ENCODE measurements around the gene PLXNB3. TPM values are rescaled to one million over a fixed set of nuclear protein-coding genes. Genes with fewer than 3 reads are reported as not detected.

Gene PLXNB3
- total and polyA plus RNA-seq, 2 of the 13 experiments (the other 11 are each of a cell fraction or from before 2014, with no cell fraction given): 3.0 to 6.9 TPM

GRCh38 chrX:153725039-153725831 is 38.8 kb upstream of the PLXNB3 start (continued):
- TF ChIP-seq KDM5A (IDR thresholded peaks at IDR 0.05; ENCODE audit: borderline replicate concordance, low read length) (no peak), ZNF350 (CRISPR knock-in tag; IDR thresholded peaks at IDR 0.05; ENCODE audit: borderline replicate concordance, low read depth) (no peak), HOXA7 (CRISPR knock-in tag; IDR thresholded peaks at IDR 0.05) (no peak), ATF2 (CRISPR knock-in tag; IDR thresholded peaks at IDR 0.05) (no peak), MAFK (conservative IDR thresholded peaks at IDR 0.05 in 1 of 2, IDR thresholded peaks at IDR 0.05 in 1 of 2; ENCODE audit: low read length in 2 of 2) (no peak), ZNF777 (CRISPR knock-in tag; IDR thresholded peaks at IDR 0.05) (peak; percentile 25; the same call in 1 of the 2 replicates), ZNF75D (CRISPR knock-in tag; IDR thresholded peaks at IDR 0.05; ENCODE audit: borderline replicate concordance) (no peak), ZNF329 (CRISPR knock-in tag; IDR thresholded peaks at IDR 0.05; ENCODE audit: low read depth) (0 out of 2 replicates have a peak, but pooled peaks have one; percentile 21), KAT8 (CRISPR knock-in tag; IDR thresholded peaks at IDR 0.05) (peak; percentile 7; the same call in 1 of the 2 replicates)
- TF ChIP-seq, protein P1, sequence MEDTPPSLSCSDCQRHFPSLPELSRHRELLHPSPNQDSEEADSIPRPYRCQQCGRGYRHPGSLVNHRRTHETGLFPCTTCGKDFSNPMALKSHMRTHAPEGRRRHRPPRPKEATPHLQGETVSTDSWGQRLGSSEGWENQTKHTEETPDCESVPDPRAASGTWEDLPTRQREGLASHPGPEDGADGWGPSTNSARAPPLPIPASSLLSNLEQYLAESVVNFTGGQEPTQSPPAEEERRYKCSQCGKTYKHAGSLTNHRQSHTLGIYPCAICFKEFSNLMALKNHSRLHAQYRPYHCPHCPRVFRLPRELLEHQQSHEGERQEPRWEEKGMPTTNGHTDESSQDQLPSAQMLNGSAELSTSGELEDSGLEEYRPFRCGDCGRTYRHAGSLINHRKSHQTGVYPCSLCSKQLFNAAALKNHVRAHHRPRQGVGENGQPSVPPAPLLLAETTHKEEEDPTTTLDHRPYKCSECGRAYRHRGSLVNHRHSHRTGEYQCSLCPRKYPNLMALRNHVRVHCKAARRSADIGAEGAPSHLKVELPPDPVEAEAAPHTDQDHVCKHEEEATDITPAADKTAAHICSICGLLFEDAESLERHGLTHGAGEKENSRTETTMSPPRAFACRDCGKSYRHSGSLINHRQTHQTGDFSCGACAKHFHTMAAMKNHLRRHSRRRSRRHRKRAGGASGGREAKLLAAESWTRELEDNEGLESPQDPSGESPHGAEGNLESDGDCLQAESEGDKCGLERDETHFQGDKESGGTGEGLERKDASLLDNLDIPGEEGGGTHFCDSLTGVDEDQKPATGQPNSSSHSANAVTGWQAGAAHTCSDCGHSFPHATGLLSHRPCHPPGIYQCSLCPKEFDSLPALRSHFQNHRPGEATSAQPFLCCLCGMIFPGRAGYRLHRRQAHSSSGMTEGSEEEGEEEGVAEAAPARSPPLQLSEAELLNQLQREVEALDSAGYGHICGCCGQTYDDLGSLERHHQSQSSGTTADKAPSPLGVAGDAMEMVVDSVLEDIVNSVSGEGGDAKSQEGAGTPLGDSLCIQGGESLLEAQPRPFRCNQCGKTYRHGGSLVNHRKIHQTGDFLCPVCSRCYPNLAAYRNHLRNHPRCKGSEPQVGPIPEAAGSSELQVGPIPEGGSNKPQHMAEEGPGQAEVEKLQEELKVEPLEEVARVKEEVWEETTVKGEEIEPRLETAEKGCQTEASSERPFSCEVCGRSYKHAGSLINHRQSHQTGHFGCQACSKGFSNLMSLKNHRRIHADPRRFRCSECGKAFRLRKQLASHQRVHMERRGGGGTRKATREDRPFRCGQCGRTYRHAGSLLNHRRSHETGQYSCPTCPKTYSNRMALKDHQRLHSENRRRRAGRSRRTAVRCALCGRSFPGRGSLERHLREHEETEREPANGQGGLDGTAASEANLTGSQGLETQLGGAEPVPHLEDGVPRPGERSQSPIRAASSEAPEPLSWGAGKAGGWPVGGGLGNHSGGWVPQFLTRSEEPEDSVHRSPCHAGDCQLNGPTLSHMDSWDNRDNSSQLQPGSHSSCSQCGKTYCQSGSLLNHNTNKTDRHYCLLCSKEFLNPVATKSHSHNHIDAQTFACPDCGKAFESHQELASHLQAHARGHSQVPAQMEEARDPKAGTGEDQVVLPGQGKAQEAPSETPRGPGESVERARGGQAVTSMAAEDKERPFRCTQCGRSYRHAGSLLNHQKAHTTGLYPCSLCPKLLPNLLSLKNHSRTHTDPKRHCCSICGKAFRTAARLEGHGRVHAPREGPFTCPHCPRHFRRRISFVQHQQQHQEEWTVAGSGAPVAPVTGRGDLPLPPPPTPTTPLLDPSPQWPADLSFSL (CRISPR knock-in tag; IDR thresholded peaks at IDR 0.05): no peak

Measured in HepG2 (cell line).